Limb (tissue), 2 donors: ENCODE measurements around the gene NEK7.
"Not testable (repeated sequence)": the region's sequence is repeated elsewhere in the genome, so short reads cannot be mapped to it uniquely, and the experiment has no call there.

Source experiments
- DNase-seq, 2 donors: peaks; one replicate each; pipeline ENCODE4 v3.0.0-alpha.2; 2016; ENCODE audit errors: extremely low spot score in 2 of 2

NEK7 gene

DNA sequence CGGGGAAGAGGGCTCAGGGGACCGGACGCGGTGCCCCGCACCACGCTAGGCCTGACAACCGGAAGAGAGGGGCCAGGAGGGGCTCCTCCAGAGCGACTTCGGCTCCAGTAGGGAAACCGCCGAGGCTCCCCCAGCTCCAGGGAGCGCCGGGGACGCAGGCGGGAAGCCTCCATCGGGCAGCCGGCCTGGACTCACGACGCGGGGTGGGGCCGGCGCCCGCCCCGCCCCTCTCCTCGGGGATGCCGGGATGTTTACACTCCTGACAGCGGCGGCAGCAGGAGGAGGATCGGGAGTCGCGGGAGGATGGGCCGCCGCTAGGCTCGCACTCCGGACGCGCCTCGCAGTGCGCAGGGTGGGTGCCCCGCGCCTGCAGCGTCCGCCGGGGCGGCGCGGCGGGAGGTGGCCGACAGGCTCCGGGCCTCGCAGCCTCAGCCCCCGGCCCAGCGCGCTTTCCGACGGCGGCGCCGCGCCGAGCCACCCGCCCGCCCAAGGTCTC is at the start of gene NEK7:
Gene NEK7, plus strand, starts transcription at position 254 of the 496 bp plus-strand sequence. CDS start 75,583 bp downstream, outside the sequence.
- DNase-seq = peak; percentile 85 to 90

DNA sequence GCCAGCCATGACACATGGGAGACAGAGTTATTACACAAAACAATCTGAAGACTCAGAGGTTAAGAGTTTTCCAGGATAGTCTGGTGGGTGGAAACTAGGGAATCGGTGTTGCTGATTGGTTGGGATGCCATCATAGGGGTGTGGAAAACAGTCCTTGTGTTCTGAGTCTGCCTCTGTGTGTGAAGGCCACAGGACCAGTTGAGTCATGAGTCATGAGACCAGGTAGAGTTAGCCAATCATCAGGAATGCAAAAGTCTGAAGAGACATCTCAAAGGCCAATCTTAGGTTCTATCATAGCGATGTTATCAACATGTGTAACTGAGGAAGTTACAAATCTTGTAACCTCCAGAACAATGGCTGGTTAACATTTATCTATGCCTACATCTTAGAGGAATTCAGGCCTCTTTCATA is 49.7 kb upstream of the NEK7 start:
- no peak for DNase-seq

DNA sequence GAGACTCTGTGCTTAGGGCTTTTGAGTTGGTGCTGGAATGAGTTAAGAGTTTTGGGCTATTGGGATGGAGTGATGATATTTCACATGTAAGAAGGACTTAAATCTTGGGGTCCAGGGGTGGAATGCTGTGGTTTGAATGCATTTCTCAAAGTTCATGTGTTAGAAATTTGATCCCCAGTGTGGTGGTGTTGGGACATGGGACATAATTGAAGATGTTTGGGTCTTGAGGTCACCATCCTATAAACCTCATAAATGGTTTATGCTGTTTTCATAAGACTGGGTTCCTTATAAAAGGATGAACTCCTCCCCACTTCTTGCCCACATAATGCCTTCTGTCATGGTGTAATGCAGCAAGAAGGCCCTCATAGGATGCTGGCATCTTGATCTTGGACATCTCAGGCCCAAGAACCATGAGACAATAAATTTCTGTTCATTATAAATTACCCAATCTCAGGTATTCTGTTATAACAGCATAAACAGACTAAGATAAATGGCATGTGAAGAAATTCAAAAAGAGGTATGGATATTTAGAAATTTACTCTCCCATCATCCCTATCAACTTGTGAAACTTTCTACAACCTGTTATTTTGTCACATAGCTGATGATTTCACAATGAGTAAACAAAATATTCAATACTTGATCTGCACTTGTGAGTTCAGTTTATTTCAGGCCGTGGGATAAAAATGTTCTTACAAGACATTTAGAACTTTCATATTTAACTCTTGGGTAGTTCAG is 48.0 kb upstream of the NEK7 start:
- no peak for DNase-seq

DNA sequence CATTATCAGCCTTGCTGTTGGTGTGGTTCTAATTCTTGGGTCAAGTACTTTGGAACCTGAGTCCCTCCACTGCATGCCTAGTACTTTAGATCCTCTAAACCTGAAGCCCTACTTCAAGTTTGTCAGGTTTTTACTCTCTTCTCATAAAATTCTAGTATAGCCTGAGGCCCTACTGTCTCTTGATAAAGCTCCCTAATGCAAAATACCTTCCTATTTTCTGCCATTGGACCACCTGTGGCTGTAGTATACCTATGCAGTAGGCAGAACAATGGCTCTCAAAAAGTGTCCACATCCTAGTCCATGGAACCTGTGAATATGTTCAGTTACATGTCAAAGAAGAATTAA is 47.5 kb upstream of the NEK7 start:
- DNase-seq = no peak

DNA sequence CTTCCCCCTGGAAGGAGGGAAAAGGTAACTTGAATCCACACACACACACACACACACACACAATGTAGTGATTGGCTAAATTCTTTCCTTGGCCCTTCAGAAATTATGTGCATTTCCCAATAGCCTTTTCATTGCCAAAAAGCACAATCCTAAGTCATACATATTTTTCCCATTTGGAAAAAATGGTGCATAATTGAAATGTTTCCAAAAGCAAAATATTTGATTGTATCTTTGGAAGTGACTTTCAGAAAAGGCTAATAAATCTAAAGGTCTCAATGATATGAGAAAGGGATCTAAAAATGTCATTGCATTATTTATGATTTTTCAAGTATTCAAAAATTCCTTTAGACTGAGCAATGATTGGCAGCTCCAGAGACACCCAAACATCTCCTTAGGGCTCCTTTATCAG is 43.5 kb upstream of the NEK7 start:
- DNase-seq = no peak

DNA sequence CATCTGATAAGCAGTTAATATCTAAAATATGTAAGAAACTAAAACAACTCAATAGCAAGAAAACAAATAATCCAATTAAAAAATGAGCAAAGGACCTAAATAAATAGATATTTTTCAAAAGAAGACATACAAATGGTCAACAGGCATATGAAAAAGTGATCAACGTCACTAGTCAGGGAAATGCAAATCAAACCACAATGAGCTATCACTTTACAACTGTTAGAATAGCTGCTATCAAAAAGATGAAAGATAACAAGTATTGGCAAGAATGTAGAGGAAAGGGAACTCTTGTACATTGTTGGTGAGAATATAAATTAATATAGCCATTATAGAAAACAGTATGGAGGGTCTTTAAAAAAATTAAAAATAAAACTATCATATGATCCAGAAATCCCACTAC is 40.7 kb upstream of the NEK7 start:
- DNase-seq = no peak

DNA sequence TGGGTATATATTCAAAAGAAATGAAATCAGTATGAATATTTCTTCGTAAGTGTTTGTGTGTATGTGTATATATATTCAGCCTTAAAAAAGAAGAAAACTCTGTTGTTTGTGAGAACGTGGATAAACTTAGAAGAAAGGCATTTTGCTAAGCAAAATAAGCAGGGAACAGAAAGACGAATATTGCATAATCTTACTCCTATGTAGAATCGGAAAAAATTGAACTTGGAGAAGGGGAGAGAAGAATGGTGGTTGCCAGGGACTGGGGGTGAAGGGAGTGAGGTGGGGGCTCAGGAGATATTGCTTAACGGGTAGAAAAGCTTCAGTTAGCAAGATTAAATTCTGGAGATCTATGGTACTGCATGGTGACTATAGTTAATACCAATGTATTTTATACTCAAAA is 40.3 kb upstream of the NEK7 start:
- no peak for DNase-seq

DNA sequence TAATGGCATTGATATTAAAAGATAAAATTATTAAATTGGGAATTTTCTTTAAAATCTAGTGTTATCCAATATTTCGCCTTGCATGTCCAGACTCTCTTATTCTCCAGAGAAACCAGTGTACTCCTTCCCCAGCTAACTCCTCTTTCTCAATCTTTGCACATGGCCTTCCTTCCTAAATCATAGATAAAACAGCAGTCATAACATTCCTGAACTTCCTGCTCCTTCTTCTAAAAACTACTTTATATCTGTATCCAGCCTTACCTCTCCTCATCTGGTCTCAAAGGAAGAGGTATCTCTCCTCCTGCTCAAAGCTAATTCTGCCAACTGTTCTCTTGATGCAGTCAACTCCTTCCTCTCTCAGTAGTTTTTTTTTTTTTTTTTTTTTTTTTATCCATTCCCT is 39.5 kb upstream of the NEK7 start:
- DNase-seq = no peak

DNA sequence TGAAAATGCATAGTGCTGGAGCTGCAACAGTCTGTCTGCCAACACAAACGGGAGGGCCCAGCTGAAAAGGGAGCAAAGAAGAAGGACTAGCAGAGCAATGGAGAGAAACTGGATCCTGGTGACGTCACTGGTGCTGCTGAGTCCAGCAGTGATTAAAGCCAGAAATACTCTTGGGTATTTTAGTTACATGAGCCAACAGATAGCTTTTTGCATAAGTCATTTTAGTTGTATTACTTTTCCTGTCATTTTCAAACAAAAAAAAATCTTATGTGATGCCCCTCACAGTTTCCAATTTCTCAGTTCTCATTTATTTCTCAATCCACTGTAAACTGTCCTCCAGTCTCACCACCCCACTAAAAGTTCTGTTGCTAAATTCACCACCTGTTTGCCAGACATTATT is 38.7 kb upstream of the NEK7 start:
- DNase-seq = peak; percentile 61 to 83

DNA sequence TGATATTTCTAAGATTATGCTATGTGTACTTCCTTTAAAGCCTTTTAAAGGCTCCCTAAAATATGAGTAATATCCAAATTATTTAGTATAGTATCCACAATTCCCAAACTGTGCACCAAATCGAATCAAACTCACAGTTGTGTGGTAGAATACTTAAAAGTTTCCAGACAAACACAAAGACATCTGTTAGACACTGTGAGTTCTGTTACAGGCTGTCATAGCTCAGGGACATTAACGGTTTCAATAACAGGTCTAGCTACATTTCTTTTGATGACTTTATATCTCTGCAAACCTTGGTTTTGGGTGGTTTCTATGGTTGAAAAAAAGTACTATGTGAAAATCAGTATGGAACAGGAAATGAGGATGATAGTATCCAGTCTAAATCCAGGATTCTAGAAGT is 36.9 kb upstream of the NEK7 start:
- no peak for DNase-seq

DNA sequence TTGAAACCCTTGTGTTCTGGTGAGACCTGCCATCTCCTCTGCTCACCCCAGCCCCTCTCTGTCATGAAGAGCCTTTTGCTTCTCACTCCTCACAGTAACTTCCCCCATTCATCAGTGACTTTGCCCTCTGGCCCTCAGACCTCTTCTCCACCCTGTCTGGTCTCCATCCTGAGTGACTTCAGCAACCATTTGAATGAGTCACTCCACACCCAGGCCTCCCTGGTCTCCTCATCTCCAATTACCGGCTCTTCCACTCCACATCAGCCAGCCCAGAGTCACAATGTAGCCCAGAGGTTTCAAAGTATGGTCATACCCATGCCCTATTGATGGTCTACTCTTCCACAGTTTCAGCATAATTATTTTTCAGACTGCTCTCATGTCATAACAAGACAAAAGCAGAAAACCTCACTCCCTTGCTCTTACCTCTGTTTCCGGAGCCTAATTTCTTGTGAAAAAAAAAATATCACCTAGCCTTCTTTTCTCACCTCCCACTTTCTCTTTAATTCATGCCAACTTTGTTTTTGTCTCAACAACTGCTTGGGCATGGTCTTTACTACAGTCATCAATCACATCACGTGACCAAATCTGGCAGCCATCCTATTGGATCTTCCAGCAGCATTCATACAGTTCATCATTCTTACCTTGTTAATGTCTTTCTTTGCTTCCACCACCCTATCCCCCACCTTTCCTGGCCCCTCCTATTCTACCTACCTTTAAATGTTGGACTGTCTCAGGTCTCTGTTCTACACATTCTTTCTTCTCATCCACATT is 35.6 kb upstream of the NEK7 start:
- no peak for DNase-seq

DNA sequence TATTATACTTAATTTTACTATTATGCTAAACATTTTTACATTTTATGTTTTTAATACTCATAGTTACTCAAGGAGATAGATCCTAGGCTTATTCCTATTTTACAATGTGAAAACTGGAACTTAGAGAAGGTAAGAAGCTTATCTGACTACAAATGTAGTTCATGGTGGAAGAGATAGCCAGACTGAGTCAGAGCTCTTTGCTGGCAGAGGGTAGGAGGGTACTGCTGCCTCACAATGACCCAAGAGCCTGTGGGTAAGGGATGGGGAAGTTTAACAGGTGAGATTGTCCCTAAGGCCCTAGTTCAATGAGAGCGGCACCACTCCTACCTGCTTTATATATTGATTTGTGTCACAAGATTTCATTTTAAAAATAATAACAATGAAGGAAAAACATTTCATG is 34.1 kb upstream of the NEK7 start:
- DNase-seq = no peak

DNA sequence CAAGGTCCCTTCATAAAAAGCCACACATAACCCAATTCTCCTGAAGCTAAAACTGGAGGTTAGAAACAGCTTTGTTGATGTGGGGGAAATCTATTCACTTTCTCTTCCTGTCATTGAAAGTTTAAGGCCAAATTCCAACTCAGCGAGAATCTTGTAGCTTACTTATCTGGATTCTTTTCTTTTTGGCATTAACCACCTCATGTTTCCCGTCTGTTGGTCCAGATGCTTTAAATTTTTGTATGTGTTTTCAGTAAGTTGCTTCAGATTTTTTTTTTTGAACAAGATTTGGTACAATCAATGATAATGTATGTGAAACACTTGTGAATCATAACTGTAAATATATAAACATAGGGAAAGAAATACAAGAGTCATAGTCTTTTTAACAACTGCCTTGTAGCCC is 33.7 kb upstream of the NEK7 start:
- no peak for DNase-seq

DNA sequence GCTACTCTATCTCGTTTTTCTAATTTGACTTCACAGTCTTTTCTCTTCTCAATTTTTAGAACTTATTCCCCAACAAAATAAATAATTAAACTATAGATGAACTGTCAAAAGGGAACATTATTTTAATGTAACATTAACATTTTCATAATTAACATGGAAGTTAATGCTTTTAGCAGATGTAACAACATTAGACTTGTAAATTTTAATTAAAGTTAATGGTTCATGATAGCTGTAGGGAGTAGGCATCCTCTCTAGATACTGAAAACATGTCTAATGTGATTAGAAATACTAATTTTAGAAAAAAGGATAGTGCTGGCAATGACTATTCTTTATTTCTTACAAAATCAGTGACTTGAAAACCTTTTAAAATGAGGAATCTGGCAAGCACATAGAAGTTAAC is 32.1 kb upstream of the NEK7 start:
- DNase-seq = no peak

DNA sequence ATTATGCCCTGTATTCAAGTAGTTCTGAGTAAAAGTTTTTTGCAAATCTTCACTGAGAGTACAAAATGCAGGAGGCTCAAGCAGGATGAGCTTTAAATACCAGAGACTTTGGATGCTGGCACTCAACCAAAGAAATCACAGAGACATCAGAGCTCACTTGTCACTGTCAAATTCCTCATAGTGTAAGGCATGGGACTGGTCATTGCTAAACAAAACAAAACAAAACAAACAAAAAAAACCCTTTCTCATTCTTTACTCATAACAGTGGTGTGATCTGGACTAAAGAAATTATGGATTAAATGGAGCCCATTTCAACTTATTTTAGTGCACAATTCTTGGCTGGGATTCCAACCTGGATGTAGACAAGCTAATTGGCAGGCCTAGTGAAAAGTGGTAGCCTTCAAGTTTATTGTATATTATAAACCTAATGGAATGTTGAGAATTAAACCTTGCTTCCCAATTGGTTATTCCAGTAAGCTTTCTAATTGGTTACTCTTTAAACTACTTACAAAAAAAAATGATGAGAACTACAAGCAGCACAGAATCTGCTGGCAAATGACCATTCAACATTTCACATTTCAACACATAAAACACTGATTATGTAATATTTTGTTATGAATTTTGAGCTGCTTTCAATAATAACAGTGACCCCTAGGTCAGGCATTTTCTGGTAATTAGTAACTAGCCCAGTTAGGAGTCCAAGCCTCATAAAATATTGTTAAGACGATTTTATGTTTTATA is 30.6 kb upstream of the NEK7 start:
- no peak for DNase-seq

DNA sequence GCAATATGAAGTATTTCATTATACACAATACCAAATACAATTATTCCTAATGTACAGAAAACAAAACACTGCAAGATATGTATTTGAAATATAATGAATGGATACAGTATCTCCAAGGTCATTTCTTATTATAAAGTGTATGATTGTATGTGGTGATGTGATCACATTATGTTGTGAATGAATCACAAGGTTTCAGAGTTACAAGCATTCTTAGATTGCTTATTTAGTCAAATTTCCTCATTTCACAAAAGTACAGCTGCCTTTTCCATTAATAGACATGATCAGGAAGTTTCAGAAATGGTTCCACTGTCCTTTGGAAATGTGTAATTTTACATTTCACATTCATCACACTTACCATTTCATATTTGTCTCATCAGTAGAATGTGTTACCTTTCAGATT is 28.3 kb upstream of the NEK7 start:
- DNase-seq = no peak

DNA sequence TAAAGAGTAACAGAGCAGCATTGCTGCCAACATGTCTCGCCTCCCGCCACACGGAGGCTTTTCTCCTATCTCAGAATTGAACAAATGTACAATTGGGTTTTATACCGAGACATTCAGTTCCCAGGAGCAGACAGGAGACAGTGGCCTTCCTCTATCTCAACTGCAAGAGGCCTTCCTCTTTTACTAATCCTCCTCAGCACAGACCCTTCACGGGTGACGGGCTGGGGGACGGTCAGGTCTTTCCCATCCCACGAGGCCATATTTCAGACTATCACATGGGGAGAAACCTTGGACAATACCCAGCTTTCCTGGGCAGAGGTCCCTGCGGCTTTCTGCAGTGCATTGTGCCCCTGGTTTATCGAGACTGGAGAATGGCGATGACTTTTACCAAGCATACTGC is 26.7 kb upstream of the NEK7 start:
- DNase-seq = not testable (repeated sequence)

DNA sequence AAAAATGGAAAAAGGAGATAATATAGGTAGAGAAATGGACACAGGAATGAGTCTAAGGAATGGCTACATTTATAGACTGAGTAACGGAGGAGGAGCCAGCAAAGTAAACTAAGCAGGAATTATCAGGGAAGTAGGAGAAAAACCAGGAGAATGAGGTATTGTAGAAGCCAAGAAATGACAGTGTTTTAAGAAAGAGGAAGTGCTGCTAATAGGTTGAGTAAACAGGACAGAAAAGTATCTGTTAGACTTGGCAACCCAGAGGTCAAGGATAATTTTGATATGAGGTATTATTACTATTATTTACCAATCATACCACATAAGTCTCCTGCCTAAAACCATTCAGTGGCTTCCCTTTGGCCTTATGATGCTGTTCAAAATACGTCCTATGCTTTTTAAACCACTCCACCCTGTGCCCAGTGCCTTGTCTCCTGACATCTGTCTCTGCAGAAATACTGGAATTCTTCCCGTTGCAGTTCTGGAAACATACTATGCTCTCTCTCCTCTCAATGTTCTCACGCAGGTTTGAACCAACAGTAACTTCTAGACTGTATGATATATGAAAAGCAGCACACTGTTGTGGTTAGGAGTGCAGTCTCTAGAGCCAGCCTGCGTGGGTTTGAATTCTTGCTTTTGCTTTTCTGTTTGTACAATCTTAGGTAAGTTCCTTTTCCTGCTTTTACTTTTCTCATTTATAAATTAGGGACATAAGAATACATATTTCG is 24.6 kb upstream of the NEK7 start:
- no peak for DNase-seq

DNA sequence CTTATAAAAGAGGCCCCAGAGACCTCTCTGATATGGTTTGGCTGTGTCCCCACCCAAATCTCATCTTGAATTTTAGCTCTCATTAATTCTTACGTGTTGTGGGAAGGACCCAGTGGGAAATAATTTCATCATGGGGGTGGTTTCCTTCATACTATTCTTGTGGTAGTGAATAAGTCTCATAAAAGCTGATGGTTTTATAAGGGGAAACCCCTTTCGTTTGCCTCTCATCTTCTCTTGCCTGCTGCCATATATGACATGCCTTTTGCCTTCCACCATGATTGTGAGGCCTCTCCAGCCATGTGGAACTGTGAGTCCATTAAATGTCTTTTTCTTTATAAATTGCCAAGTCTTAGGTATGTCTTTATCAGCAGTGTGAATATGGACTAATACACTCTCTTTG is 22.5 kb upstream of the NEK7 start:
- no peak for DNase-seq

DNA sequence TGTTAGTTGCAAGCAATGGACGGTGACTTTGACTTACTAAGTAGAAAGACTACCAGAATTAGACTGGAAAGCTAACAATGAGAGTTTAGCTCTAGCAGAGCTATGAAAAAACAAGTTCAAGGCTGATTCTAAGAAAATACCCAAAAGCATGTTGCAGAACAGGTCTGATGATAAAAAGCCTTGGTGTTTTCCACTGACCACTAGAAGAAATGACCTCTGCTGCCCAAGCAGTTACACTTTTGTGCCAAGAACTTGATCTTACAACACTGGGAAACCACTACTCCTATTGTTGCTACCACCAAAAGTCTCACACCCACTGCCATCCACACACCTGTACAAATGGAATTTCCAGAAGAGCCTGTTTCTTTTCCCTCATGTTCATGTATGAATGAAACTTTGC is 21.4 kb upstream of the NEK7 start:
- no peak for DNase-seq

DNA sequence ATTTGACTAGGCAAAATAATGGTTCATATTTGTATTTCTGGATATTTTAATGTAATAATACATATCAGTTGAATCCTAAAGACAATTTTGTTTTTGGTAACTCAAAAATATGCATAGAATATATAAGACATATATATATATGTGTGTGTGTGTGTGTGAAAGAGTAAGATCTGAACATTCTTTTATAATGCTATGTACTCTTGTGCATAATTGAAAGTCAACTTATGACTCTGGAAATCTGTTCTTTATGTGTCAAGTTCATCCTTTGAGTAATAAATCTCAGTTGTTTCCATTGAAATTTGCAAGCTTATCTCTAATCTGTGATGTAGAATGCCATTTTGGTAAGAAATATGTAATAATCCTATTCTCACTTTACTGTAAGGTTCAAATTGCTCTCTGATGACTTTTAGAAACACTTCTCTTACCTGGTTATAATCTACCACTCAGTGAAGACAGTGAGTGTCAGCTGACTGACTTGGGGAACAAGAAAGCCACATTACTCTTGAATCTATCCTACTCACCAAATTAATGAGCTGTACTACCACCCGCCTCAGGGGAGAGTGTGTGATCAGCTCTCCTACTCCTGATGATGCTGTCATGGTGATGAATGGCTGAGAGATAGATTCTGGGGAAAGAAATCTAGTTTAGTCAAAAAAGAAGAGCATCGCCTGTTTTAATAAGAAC is 15.0 kb upstream of the NEK7 start:
- no peak for DNase-seq
